ENCODE data around the gene MCCD1.

Gene MCCD1

GRCh38 chr6:31557443-31558317, 28.9 kb downstream of the MCCD1 start:
- DNase-seq (ENCODE audit: low read depth) = no peak
- no peak for TF ChIP-seq CTCF (IDR thresholded peaks at IDR 0.05; ENCODE audit: low read depth, low read length, missing control alignments)
- peak overlapping the region; percentile 36 for H3K4me3 ChIP-seq (ENCODE audit: low read depth, low read length)

GRCh38 chr6:31558318-31558625, 29.5 kb downstream of the MCCD1 start:
- DNase-seq (ENCODE audit: low read depth) = no peak
- no peak for TF ChIP-seq CTCF (IDR thresholded peaks at IDR 0.05; ENCODE audit: low read depth, low read length, missing control alignments)
- H3K4me3 ChIP-seq (ENCODE audit: low read depth, low read length) = peak overlapping the region; percentile 36

- peak; percentile 78 for DNase-seq (ENCODE audit: low read depth)
- no peak for TF ChIP-seq CTCF (IDR thresholded peaks at IDR 0.05; ENCODE audit: low read depth, low read length, missing control alignments)
- peak overlapping the region; percentile 36 for H3K4me3 ChIP-seq (ENCODE audit: low read depth, low read length)
Observed at GRCh38 chr6:31558631-31559500, 30.1 kb downstream of the MCCD1 start.

GRCh38 chr6:31559606-31559957, 30.8 kb downstream of the MCCD1 start:
- no peak for TF ChIP-seq CTCF (IDR thresholded peaks at IDR 0.05; ENCODE audit: low read depth, low read length, missing control alignments)
- peak overlapping the region; percentile 36; the same call in 1 of the 2 replicates for H3K4me3 ChIP-seq (ENCODE audit: low read depth, low read length)
- DNase-seq (ENCODE audit: low read depth) = no peak

- peak overlapping the region; percentile 36; the same call in 1 of the 2 replicates for H3K4me3 ChIP-seq (ENCODE audit: low read depth, low read length)
- TF ChIP-seq CTCF (IDR thresholded peaks at IDR 0.05; ENCODE audit: low read depth, low read length, missing control alignments) = no peak
- peak; percentile 90 for DNase-seq (ENCODE audit: low read depth)
Observed at GRCh38 chr6:31559958-31560696, 31.4 kb downstream of the MCCD1 start.

GRCh38 chr6:31560697-31561058, 31.9 kb downstream of the MCCD1 start:
- no peak for DNase-seq (ENCODE audit: low read depth)
- TF ChIP-seq CTCF (IDR thresholded peaks at IDR 0.05; ENCODE audit: low read depth, low read length, missing control alignments) = no peak
- H3K4me3 ChIP-seq (ENCODE audit: low read depth, low read length) = no peak overlapping the region

All from GM12864 (cell line).